Measurements from ENCODE around the gene OGDH.

OGDH gene

GRCh38 chr7:44573464-44574286, 32.8 kb upstream of the OGDH start, which contains the start of gene DDX56:
TSS of gene DDX56 (minus strand) at chr7:44573908. CDS start at chr7:44573895, 13 bp downstream.
- TF ChIP-seq CTCF (IDR thresholded peaks at IDR 0.05), result no peak

GRCh38 chr7:44574287-44574872, 32.0 kb upstream of the OGDH start:
- TF ChIP-seq CTCF (IDR thresholded peaks at IDR 0.05), result no peak

GRCh38 chr7:44575054-44575453, 31.4 kb upstream of the OGDH start:
- TF ChIP-seq CTCF (IDR thresholded peaks at IDR 0.05), result no peak

- TF ChIP-seq CTCF (IDR thresholded peaks at IDR 0.05), result no peak
Measured at GRCh38 chr7:44576228-44576627, 30.2 kb upstream of the OGDH start.

GRCh38 chr7:44580945-44581878, 25.2 kb upstream of the OGDH start:
- TF ChIP-seq CTCF (IDR thresholded peaks at IDR 0.05), result no peak

- TF ChIP-seq CTCF (IDR thresholded peaks at IDR 0.05), result no peak
Measured at GRCh38 chr7:44581879-44582603, 24.4 kb upstream of the OGDH start, which contains the start of gene TMED4. TSS of gene TMED4 (minus strand) at chr7:44582231. CDS start at chr7:44582206, 25 bp downstream.
